ENCODE results near the gene TSSC4.

The TSSC4 gene

DNA sequence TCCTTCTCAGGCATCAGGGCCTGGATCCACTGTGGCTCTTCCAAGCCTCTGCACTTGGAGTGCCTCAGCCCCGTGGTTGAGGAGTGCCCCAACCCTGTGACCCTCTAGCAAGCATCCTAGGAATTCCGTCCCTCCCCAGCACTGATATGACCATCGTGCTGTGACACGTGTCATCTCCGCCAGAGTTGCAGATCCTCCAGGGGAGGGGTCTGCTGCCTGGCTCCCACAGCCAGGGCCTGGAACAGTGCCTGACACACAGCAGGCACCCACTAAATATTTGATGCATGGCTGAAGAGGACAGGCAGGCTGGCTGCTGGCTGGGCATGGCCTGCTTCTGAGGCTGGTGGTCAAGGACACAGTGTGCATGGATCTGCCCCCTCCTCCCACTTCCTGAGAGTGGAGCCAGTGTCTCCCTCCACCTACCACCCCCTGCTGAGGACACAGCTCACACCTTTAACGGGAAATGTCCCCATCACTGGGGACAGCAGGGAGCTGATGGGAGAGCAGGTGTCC lies 25.2 kb upstream of the TSSC4 start:
- H3K4me1 ChIP-seq (ENCODE audit: insufficient read depth, low read length, severe bottlenecking), result peaks cover 27% of the 10 kb centered on the region
- no peak overlapping the region for H3K9ac ChIP-seq (ENCODE audit: low read length)
- no peak overlapping the region for H2AFZ ChIP-seq (ENCODE audit: low read length)
- TF ChIP-seq CTCF (IDR thresholded peaks at IDR 0.05; ENCODE audit: low read length), result no peak
- no peak for TF ChIP-seq EZH2 (IDR thresholded peaks at IDR 0.05; ENCODE audit: borderline replicate concordance, low read length)
- H3K9me2 ChIP-seq (ENCODE audit: low read depth, low read length), result no peaks in the 10 kb centered on the region
- H3K36me3 ChIP-seq (ENCODE audit: insufficient read depth, low read length), result no peaks in the 10 kb centered on the region; the same call in 1 of the 2 replicates
- H3K27ac ChIP-seq (ENCODE audit: low read depth, low read length, poor library complexity, severe bottlenecking), result no peak overlapping the region
- H3K9me3 ChIP-seq (ENCODE audit: low read length), result no peaks in the 10 kb centered on the region
- H3K27me3 ChIP-seq (ENCODE audit: insufficient read depth, low read length), result no peaks in the 10 kb centered on the region
- no peak overlapping the region for H3K4me3 ChIP-seq (ENCODE audit: low read depth, low read length, poor library complexity, severe bottlenecking)
- no peaks in the 10 kb centered on the region for H4K20me1 ChIP-seq (ENCODE audit: insufficient read depth, low read length)
- H3K79me2 ChIP-seq (ENCODE audit: insufficient read depth, low read length), result peaks cover 23% of the 10 kb centered on the region
- no peaks in the 10 kb centered on the region for H3F3A ChIP-seq (ENCODE audit: insufficient read depth, low read length)
- no peak overlapping the region for H3K4me2 ChIP-seq (ENCODE audit: low read length)

GRCh38 chr11:2375964-2376551 lies 24.5 kb upstream of the TSSC4 start:
- no peak for TF ChIP-seq EZH2 (IDR thresholded peaks at IDR 0.05; ENCODE audit: borderline replicate concordance, low read length)
- TF ChIP-seq CTCF (IDR thresholded peaks at IDR 0.05; ENCODE audit: low read length), result no peak
- Histone ChIP-seq H3K9ac (ENCODE audit: low read length) (no peak overlapping the region), H3K4me1 (ENCODE audit: insufficient read depth, low read length, severe bottlenecking) (peaks cover 34% of the 10 kb centered on the region)

GRCh38 chr11:2376751-2377451 lies 23.6 kb upstream of the TSSC4 start, which contains the start of gene CD81:
Gene CD81 (plus strand): TSS chr11:2377310. CDS start chr11:2377550, 240 bp downstream.
- H3K4me2 ChIP-seq (ENCODE audit: low read length), result peak within 1 kb of the TSS; percentile 96
- H3K27me3 ChIP-seq (ENCODE audit: insufficient read depth, low read length), result no peaks in the 10 kb centered on the region
- no peaks in the 10 kb centered on the region for H3F3A ChIP-seq (ENCODE audit: insufficient read depth, low read length)
- no peaks in the 10 kb centered on the region for H3K9me2 ChIP-seq (ENCODE audit: low read depth, low read length)
- H3K4me3 ChIP-seq (ENCODE audit: low read depth, low read length, poor library complexity, severe bottlenecking), result peak within 1 kb of the TSS; percentile 91
- H3K79me2 ChIP-seq (ENCODE audit: insufficient read depth, low read length), result peaks cover 25% of the 10 kb centered on the region
- no peaks in the 10 kb centered on the region; the same call in 1 of the 2 replicates for H3K36me3 ChIP-seq (ENCODE audit: insufficient read depth, low read length)
- no peak within 1 kb of the TSS for H2AFZ ChIP-seq (ENCODE audit: low read length)
- H3K27ac ChIP-seq (ENCODE audit: low read depth, low read length, poor library complexity, severe bottlenecking), result peak within 1 kb of the TSS; percentile 4
- H4K20me1 ChIP-seq (ENCODE audit: insufficient read depth, low read length), result no peaks in the 10 kb centered on the region
- no peak for TF ChIP-seq CTCF (IDR thresholded peaks at IDR 0.05; ENCODE audit: low read length)
- no peak for TF ChIP-seq EZH2 (IDR thresholded peaks at IDR 0.05; ENCODE audit: borderline replicate concordance, low read length)
- H3K4me1 ChIP-seq (ENCODE audit: insufficient read depth, low read length, severe bottlenecking), result peaks cover 42% of the 10 kb centered on the region
- H3K9me3 ChIP-seq (ENCODE audit: low read length), result no peaks in the 10 kb centered on the region
- peak within 1 kb of the TSS; percentile 88 for H3K9ac ChIP-seq (ENCODE audit: low read length)

More at GRCh38 chr11:2375964-2376551, 24.5 kb upstream of the TSSC4 start:
- H3K27ac ChIP-seq (ENCODE audit: low read depth, low read length, poor library complexity, severe bottlenecking), result no peak overlapping the region
- no peak overlapping the region for H2AFZ ChIP-seq (ENCODE audit: low read length)
- no peaks in the 10 kb centered on the region for H4K20me1 ChIP-seq (ENCODE audit: insufficient read depth, low read length)
- peaks cover 25% of the 10 kb centered on the region for H3K79me2 ChIP-seq (ENCODE audit: insufficient read depth, low read length)
- no peak overlapping the region for H3K4me2 ChIP-seq (ENCODE audit: low read length)
- H3K9me3 ChIP-seq (ENCODE audit: low read length), result no peaks in the 10 kb centered on the region
- no peak overlapping the region for H3K4me3 ChIP-seq (ENCODE audit: low read depth, low read length, poor library complexity, severe bottlenecking)
- H3K36me3 ChIP-seq (ENCODE audit: insufficient read depth, low read length), result no peaks in the 10 kb centered on the region; the same call in 1 of the 2 replicates
- H3F3A ChIP-seq (ENCODE audit: insufficient read depth, low read length), result no peaks in the 10 kb centered on the region
- no peaks in the 10 kb centered on the region for H3K27me3 ChIP-seq (ENCODE audit: insufficient read depth, low read length)
- no peaks in the 10 kb centered on the region for H3K9me2 ChIP-seq (ENCODE audit: low read depth, low read length)
